GM19438 (cell line): Measurements from ENCODE around the gene TRIM41.
"Not testable (repeated sequence)": the region's sequence is repeated elsewhere in the genome, so short reads cannot be mapped to it uniquely, and the experiment has no call there.

Experiments used
- ATAC-seq: cut with Tn5 transposase; IDR thresholded peaks from one replicate; pipeline ENCODE4 v1.9.1; 2021; ENCODE audit warnings: low read depth; ENCODE audit not compliant: unreplicated experiment

TRIM41 gene

GRCh38 chr5:181223058-181223728 is at the start of gene TRIM41:
Gene TRIM41 (plus strand): TSS chr5:181223281. CDS start chr5:181224000, 719 bp downstream.
- ATAC-seq, result peak; percentile 55

- peak; percentile 53 for ATAC-seq
Measured at GRCh38 chr5:181173420-181174342, 49.4 kb upstream of the TRIM41 start.

GRCh38 chr5:181176254-181176952 is 46.7 kb upstream of the TRIM41 start:
- no peak for ATAC-seq

- not testable (repeated sequence) for ATAC-seq
Measured at GRCh38 chr5:181177559-181177958, 45.5 kb upstream of the TRIM41 start.

- ATAC-seq, result peak; percentile 42
Measured at GRCh38 chr5:181181650-181182565, 41.2 kb upstream of the TRIM41 start.

GRCh38 chr5:181182651-181183050 is 40.4 kb upstream of the TRIM41 start:
- ATAC-seq, result no peak

GRCh38 chr5:181184845-181185216 is 38.2 kb upstream of the TRIM41 start:
- no peak for ATAC-seq

GRCh38 chr5:181185560-181185959 is 37.5 kb upstream of the TRIM41 start:
- no peak for ATAC-seq

- ATAC-seq, result no peak
Measured at GRCh38 chr5:181186022-181186421, 37.1 kb upstream of the TRIM41 start.

- ATAC-seq, result no peak
Measured at GRCh38 chr5:181186986-181187499, 36.0 kb upstream of the TRIM41 start.

GRCh38 chr5:181187500-181188213 is 35.4 kb upstream of the TRIM41 start:
- no peak for ATAC-seq

- no peak for ATAC-seq
Measured at GRCh38 chr5:181188700-181189362, 34.2 kb upstream of the TRIM41 start.

GRCh38 chr5:181189363-181189961 is 33.6 kb upstream of the TRIM41 start:
- ATAC-seq, result no peak

- ATAC-seq, result no peak
Measured at GRCh38 chr5:181189962-181190710, 32.9 kb upstream of the TRIM41 start.

- ATAC-seq, result peak; percentile 6
Measured at GRCh38 chr5:181190711-181191525, 32.2 kb upstream of the TRIM41 start.

GRCh38 chr5:181191526-181192336 is 31.4 kb upstream of the TRIM41 start:
- peak; percentile 50 for ATAC-seq
